IMR-90 (cell line): ENCODE data around the gene FAF2. TPM values are rescaled to one million over a fixed set of nuclear protein-coding genes. Genes with fewer than 3 reads are reported as not detected.

ENCODE experiments used
- ATAC-seq: fragments of 200-7000 bp; cut with Tn5 transposase; 2 replicates; pipeline ENCODE4 v1.9.1; 2020; ENCODE audit warnings: low read depth, mild to moderate bottlenecking, moderate library complexity
- BruUV-seq: library from RNA; stranded (reverse); fragments of 400-500 nt; replicated peaks from 2 replicates; lab custom pipeline; 2021; lab: Mats Ljungman, UMichigan
- CTCF ChIA-PET: fragments of 300-600 bp; formaldehyde crosslinking; extraction: SDS; loops from one replicate; lab custom pipeline; 2021; ENCODE audit warnings: antibody characterized with exemption; lab: Yijun Ruan, JAX
- POLR2A ChIA-PET: fragments of 300-600 bp; sonication (Branson Sonifier 250); formaldehyde crosslinking; loops from one replicate; lab custom pipeline; 2022; ENCODE audit warnings: antibody characterized with exemption; ENCODE audit not compliant: unreplicated experiment; lab: Charles Lee
- DNase-seq: peaks from one replicate; pipeline ENCODE4 v3.0.0; 2013
- H2AFZ ChIP-seq: replicated peaks from 2 replicates; pipeline ENCODE3; 2013; ENCODE audit warnings: low read length, mild to moderate bottlenecking; ENCODE audit not compliant: poor library complexity
- H2AK5ac ChIP-seq: 2 replicates; pipeline ENCODE4 v1.6.1; 2013; ENCODE audit warnings: low read depth, low read length, inconsistent platforms
- H2AK9ac ChIP-seq: replicated peaks from 2 replicates; pipeline ENCODE3; 2013; ENCODE audit warnings: mild to moderate bottlenecking, low read depth, low read length, moderate library complexity; ENCODE audit not compliant: poor library complexity
- H2BK120ac ChIP-seq: 2 replicates; pipeline ENCODE4 v1.6.1; 2013; ENCODE audit warnings: low read depth, low read length, inconsistent platforms
- H2BK15ac ChIP-seq: 3 replicates; pipeline ENCODE4 v1.6.1; 2013; ENCODE audit warnings: low read depth, low read length, inconsistent platforms
- H2BK20ac ChIP-seq: 2 replicates; pipeline ENCODE4 v1.6.1; 2013; ENCODE audit warnings: low read depth, mild to moderate bottlenecking, inconsistent platforms, low read length, moderate library complexity
- H2BK5ac ChIP-seq: 2 replicates; pipeline ENCODE4 v1.6.1; 2013; ENCODE audit warnings: mild to moderate bottlenecking, low read depth, low read length, inconsistent platforms; ENCODE audit not compliant: poor library complexity, severe bottlenecking
- H3K14ac ChIP-seq: replicated peaks from 2 replicates; pipeline ENCODE4 v1.6.1; 2013; ENCODE audit warnings: low read depth, low read length, inconsistent platforms
- H3K18ac ChIP-seq: 2 replicates; pipeline ENCODE4 v1.6.1; 2013; ENCODE audit warnings: low read depth, low read length, control low read depth
- H3K23ac ChIP-seq: 2 replicates; pipeline ENCODE4 v1.6.1; 2013; ENCODE audit warnings: low read depth, low read length, inconsistent platforms
- H3K27ac ChIP-seq: 2 replicates; pipeline ENCODE4 v1.5.1; 2013; ENCODE audit warnings: mild to moderate bottlenecking, control low read depth, low read length; ENCODE audit not compliant: insufficient read depth
- H3K27me3 ChIP-seq: 2 replicates; pipeline ENCODE4 v1.6.1; 2013; ENCODE audit warnings: low read length; ENCODE audit not compliant: control insufficient read depth, insufficient read depth
- H3K36me3 ChIP-seq: 2 replicates; pipeline ENCODE4 v1.6.1; 2013; ENCODE audit warnings: low read length, mixed read lengths; ENCODE audit not compliant: control insufficient read depth, insufficient read depth
- H3K4ac ChIP-seq: 2 replicates; pipeline ENCODE4 v1.6.1; 2013; ENCODE audit warnings: low read depth, low read length, inconsistent platforms
- H3K4me1 ChIP-seq: 2 replicates; pipeline ENCODE4 v1.6.1; 2013; ENCODE audit warnings: low read length, mixed read lengths; ENCODE audit not compliant: control insufficient read depth, insufficient read depth
- H3K4me2 ChIP-seq: 2 replicates; pipeline ENCODE4 v1.6.1; 2013; ENCODE audit warnings: low read depth, mild to moderate bottlenecking, control low read depth, low read length, moderate library complexity
- H3K4me3 ChIP-seq: 2 replicates; pipeline ENCODE4 v1.5.1; 2013; ENCODE audit warnings: low read depth, mild to moderate bottlenecking, control low read depth, low read length, moderate library complexity; ENCODE audit not compliant: insufficient read depth
- H3K56ac ChIP-seq: 2 replicates; pipeline ENCODE4 v1.6.1; 2013; ENCODE audit warnings: low read length, inconsistent platforms; ENCODE audit not compliant: insufficient read depth; ENCODE audit errors: extremely low read depth
- H3K79me1 ChIP-seq, 2 experiments: 2 replicates each; pipeline ENCODE4 v1.6.1; 2013; ENCODE audit warnings: low read length in 2 of 2, inconsistent platforms in 1 of 2, low read depth in 1 of 2
- H3K9ac ChIP-seq: 2 replicates; pipeline ENCODE4 v1.6.1; 2013; ENCODE audit warnings: low read depth, low read length, control low read depth
- H3K9me1 ChIP-seq: 2 replicates; pipeline ENCODE4 v1.6.1; 2013; ENCODE audit warnings: low read length, inconsistent platforms; ENCODE audit not compliant: insufficient read depth
- H3K9me3 ChIP-seq: 2 replicates; pipeline ENCODE4 v1.6.1; 2013; ENCODE audit warnings: low read length; ENCODE audit not compliant: control insufficient read depth, insufficient read depth
- H4K20me1 ChIP-seq: 2 replicates; pipeline ENCODE4 v1.6.1; 2013; ENCODE audit warnings: low read length, inconsistent platforms; ENCODE audit not compliant: insufficient read depth
- H4K5ac ChIP-seq: 2 replicates; pipeline ENCODE4 v1.6.1; 2013; ENCODE audit warnings: mild to moderate bottlenecking, low read depth, low read length, control low read depth
- H4K8ac ChIP-seq, 2 experiments: 2 replicates each; pipeline ENCODE4 v1.6.1; 2013; ENCODE audit warnings: low read depth in 2 of 2, low read length in 2 of 2, control low read depth in 1 of 2, inconsistent platforms in 1 of 2
- H4K91ac ChIP-seq: 2 replicates; pipeline ENCODE4 v1.6.1; 2013; ENCODE audit warnings: low read depth, low read length, inconsistent platforms; ENCODE audit not compliant: insufficient read depth
- BHLHE40 ChIP-seq: fragments of 150-350 bp; IDR thresholded peaks from 2 replicates; pipeline ENCODE4 v1.6.1; 2016; ENCODE audit warnings: mild to moderate bottlenecking, low read depth, low read length
- MAFK ChIP-seq: IDR thresholded peaks from 2 replicates; pipeline ENCODE4 v1.6.1; 2012; ENCODE audit warnings: low read depth, low read length, improper control_type of control experiment
- RAD21 ChIP-seq: IDR thresholded peaks from 2 replicates; pipeline ENCODE4 v1.6.1; 2012; ENCODE audit warnings: low read length, improper control_type of control experiment
- WGBS, 2 experiments: methylation state at CpG; one replicate each; pipeline versions ENCODE4 v1.1.5 to v1.1.7; 2013; ENCODE audit warnings: missing lambda C conversion rate in 2 of 2; ENCODE audit not compliant: insufficient read length in 1 of 2; ENCODE audit errors: extremely low coverage in 2 of 2; 5-methylcytosine and 5-hydroxymethylcytosine counted together
- dilution Hi-C: fragments of 300-500 bp; cut with HindIII; formaldehyde crosslinking; loops from one replicate; pipeline ENCODE4 v1.14.3; 2018; ENCODE audit warnings: low sequenced_read_pairs; ENCODE audit not compliant: unreplicated experiment
- in situ Hi-C: fragments of 300-500 bp; cut with MboI; formaldehyde crosslinking; loops from 3 replicates; pipeline ENCODE4 v1.14.3; 2019; ENCODE audit warnings: low sequenced_read_pairs, inconsistent platforms, mixed read lengths
- intact Hi-C: fragments of 100-400 bp; cut with micrococcal nuclease; formaldehyde crosslinking; loops from 2 replicates; pipeline ENCODE4 v1.10.0; 2022
- polyA plus RNA-seq, 3 experiments: library from polyadenylated mRNA; depleted of rRNA; stranded (reverse); fragments of >200 nt; gene quantifications; 2 replicates each; pipeline ENCODE4 v1.2.3, GENCODE V29; 2012; ENCODE audit warnings: low replicate concordance in 1 of 3
- total RNA-seq: library from RNA; depleted of rRNA; stranded (reverse); fragments of >200 nt; gene quantifications from 2 replicates; pipeline ENCODE4 v1.2.3, GENCODE V29; 2012

FAF2 gene
- total and polyA plus RNA-seq, 2 of the 4 experiments (the other 2 are of a cell fraction), result 32.9 to 47.0 TPM

GRCh38 chr5:176535664-176536131 lies 87.5 kb downstream of the FAF2 start:
- ATAC-seq (no peak), DNase-seq (no peak)
- in situ Hi-C loops, result no loop called here
- no CpG with 5 or more reads among the region's 9 CpGs for WGBS, 2 experiments
- Histone ChIP-seq H3K9me3 (no peaks in the 10 kb centered on the region), H3K9ac (peak overlapping the region; percentile 31), H2AK5ac (peak overlapping the region; percentile 5; the same call in 1 of the 2 replicates), H4K91ac (peak overlapping the region; percentile 66; the same call in 1 of the 2 replicates), H3K9me1 (peaks cover 15% of the 10 kb centered on the region; the same call in 1 of the 2 replicates), H3K79me1 (peaks cover 23 to 49% of the 10 kb centered on the region in 2 experiments), H2AK9ac (peak overlapping the region; percentile 99), H3K18ac (no peak overlapping the region), H2AFZ (peak overlapping the region; percentile 97), H3K4me1 (peaks cover 24% of the 10 kb centered on the region), H2BK120ac (no peak overlapping the region), H3K4me3 (peak overlapping the region; percentile 69), H3K27ac (peak overlapping the region; percentile 85), H3K23ac (peak overlapping the region; percentile 72), H2BK15ac (no peak overlapping the region), H4K20me1 (peaks cover 28% of the 10 kb centered on the region), H3K4ac (peak overlapping the region; percentile 74), H3K27me3 (no peaks in the 10 kb centered on the region), H2BK5ac (no peak overlapping the region), H3K4me2 (peak overlapping the region; percentile 76), H2BK20ac (no peak overlapping the region), H3K14ac (peak overlapping the region; percentile 11; the same call in 1 of the 2 replicates), H3K56ac (peak overlapping the region; percentile 68; the same call in 1 of the 2 replicates), H4K5ac (no peak overlapping the region), H4K8ac (peak overlapping the region; percentile 31 to 34; a peak in 2 of 4 replicates), H3K36me3 (peaks cover 12% of the 10 kb centered on the region)
- POLR2A ChIA-PET, result no interaction called here
- TF ChIP-seq MAFK (no peak), RAD21 (no peak), BHLHE40 (no peak)
- dilution Hi-C loops, result no loop called here
- BruUV-seq, result no TSS peak
- CTCF ChIA-PET, result no interaction called here
- intact Hi-C loops, result loop anchor here (2.0 kb wide), 3 partner anchors 79 to 119 kb away; partner anchors contain the start of genes CLTB and FAF2
